Common myeloid progenitor, CD34-positive (primary cell): Measurements from ENCODE around the gene PPP1R3E.

Source experiments
- CTCF ChIA-PET: fragments of 350-600 bp; sonication (Branson Sonifier 250); formaldehyde crosslinking; loops from one replicate; lab custom pipeline; 2021; ENCODE audit warnings: antibody characterized with exemption; lab: Charles Lee
- POLR2A ChIA-PET: fragments of 350-600 bp; sonication (Branson Sonifier 250); formaldehyde crosslinking; loops from one replicate; lab custom pipeline; 2021; ENCODE audit warnings: antibody characterized with exemption; lab: Charles Lee
- DNase-seq, 3 donors: peaks; one replicate each; pipeline versions ENCODE4 v3.0.0 to v3.0.0-alpha.2; 2013
- H3K27ac ChIP-seq, 2 experiments: 1 replicate in 1 of 2; 2 replicates in 1 of 2; pipeline ENCODE4 v1.7.0; 2013; ENCODE audit warnings: inconsistent platforms in 2 of 2, low read length in 2 of 2, mild to moderate bottlenecking in 2 of 2, low read depth in 1 of 2, moderate library complexity in 1 of 2; ENCODE audit not compliant: severe bottlenecking in 2 of 2, insufficient read depth in 1 of 2, poor library complexity in 1 of 2
- H3K27me3 ChIP-seq, 5 experiments: replicated peaks in 2 of 5; 1 replicate in 3 of 5; 2 replicates in 2 of 5; pipeline versions ENCODE4 v1.6.1 to v1.7.0; 2013; ENCODE audit warnings: low read length in 4 of 5, mild to moderate bottlenecking in 2 of 5, moderate library complexity in 2 of 5, inconsistent platforms in 1 of 5; ENCODE audit not compliant: insufficient read depth in 5 of 5, control insufficient read depth in 4 of 5
- H3K36me3 ChIP-seq, 4 experiments: 1 replicate in 2 of 4; 2 replicates in 2 of 4; pipeline versions ENCODE4 v1.6.1 to v1.7.0; 2013; ENCODE audit warnings: low read length in 3 of 4, control low read depth in 1 of 4, mild to moderate bottlenecking in 1 of 4; ENCODE audit not compliant: control insufficient read depth in 4 of 4, insufficient read depth in 4 of 4
- H3K4me1 ChIP-seq, 4 experiments: 1 replicate in 3 of 4; 2 replicates in 1 of 4; pipeline versions ENCODE4 v1.6.1 to v1.7.1; 2013; ENCODE audit warnings: low read length in 3 of 4, mild to moderate bottlenecking in 3 of 4, control low read depth in 1 of 4, inconsistent platforms in 1 of 4, moderate library complexity in 1 of 4; ENCODE audit not compliant: control insufficient read depth in 4 of 4, insufficient read depth in 4 of 4; ENCODE audit errors: control extremely low read depth in 1 of 4
- H3K4me3 ChIP-seq, 7 experiments: 1 replicate in 4 of 7; 2 replicates in 3 of 7; pipeline versions ENCODE4 v1.5.1 to v1.7.0; 2013; ENCODE audit warnings: mild to moderate bottlenecking in 7 of 7, low read length in 6 of 7, moderate library complexity in 6 of 7, inconsistent platforms in 2 of 7, low read depth in 2 of 7, control low read depth in 1 of 7; ENCODE audit not compliant: insufficient read depth in 4 of 7, control insufficient read depth in 1 of 7; ENCODE audit errors: extremely low read depth in 1 of 7
- H3K9me3 ChIP-seq, 5 experiments: 1 replicate in 4 of 5; 2 replicates in 1 of 5; pipeline versions ENCODE4 v1.6.1 to v1.7.1; 2013; ENCODE audit warnings: low read length in 4 of 5, mild to moderate bottlenecking in 2 of 5, inconsistent platforms in 1 of 5, low read depth in 1 of 5, moderate library complexity in 1 of 5; ENCODE audit not compliant: control insufficient read depth in 4 of 5, insufficient read depth in 2 of 5; ENCODE audit errors: control extremely low read depth in 1 of 5
- WGBS: methylation state at CpG from one replicate; pipeline ENCODE4 v1.1.5; 2013; ENCODE audit not compliant: insufficient coverage; 5-methylcytosine and 5-hydroxymethylcytosine counted together

Gene PPP1R3E

DNA sequence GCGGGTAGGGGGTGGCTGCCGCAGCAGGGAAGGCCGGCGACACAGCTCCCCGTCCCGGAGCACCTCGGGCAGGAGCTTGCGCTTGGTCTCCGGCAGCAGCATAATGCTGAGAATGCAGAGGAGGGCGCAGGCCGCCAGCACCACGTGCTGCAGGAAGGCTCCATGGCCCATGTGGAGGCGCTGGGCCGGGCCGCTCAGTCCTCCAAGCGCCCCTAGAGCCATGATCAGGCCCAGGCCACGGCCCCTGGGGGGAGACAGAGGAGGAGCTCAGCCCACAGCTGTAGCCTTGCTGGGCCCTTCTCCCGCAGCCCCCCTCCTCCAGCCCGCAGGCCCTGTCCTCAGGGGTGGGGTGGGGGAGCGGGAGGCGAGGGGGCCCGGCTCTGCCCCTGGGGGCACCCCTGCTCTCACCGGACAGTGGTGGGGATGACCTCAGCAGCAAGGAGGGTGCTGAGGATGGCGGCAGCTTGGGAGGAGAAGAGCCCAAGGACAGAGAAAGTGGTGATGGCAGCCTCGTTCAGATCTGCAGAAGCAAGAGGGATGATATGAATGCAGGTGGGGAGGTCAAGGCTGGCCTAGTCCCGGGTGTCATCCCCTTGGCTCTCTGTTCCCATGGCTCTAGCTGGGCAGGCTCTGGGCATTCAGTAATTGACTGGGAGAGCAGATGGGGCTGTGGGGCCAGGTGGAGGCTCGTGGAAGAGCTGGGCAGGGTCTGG is 44.2 kb upstream of the PPP1R3E start:
- H3K36me3 ChIP-seq, result no peaks in the 10 kb centered on the region
- H3K9me3 ChIP-seq, result no peaks in the 10 kb centered on the region
- peaks cover 0 to 4% (median 3%) of the 10 kb centered on the region in 4 experiments for H3K4me1 ChIP-seq
- CTCF ChIA-PET, result interaction anchor here (1.3 to 3.3 kb wide), 11 partner anchors 9 to 213 kb away, joined by 3 to 28 read pairs (median 5); partner anchors contain the start of gene PABPN1
- H3K27me3 ChIP-seq, result peaks cover 0 to 15% (median 0%) of the 10 kb centered on the region in 5 experiments
- no peak for DNase-seq
- WGBS, result 94% methylated on average over 21 of the region's 27 CpGs
- POLR2A ChIA-PET, result no interaction called here
- H3K4me3 ChIP-seq, result no peak overlapping the region
- H3K27ac ChIP-seq, result no peak overlapping the region

DNA sequence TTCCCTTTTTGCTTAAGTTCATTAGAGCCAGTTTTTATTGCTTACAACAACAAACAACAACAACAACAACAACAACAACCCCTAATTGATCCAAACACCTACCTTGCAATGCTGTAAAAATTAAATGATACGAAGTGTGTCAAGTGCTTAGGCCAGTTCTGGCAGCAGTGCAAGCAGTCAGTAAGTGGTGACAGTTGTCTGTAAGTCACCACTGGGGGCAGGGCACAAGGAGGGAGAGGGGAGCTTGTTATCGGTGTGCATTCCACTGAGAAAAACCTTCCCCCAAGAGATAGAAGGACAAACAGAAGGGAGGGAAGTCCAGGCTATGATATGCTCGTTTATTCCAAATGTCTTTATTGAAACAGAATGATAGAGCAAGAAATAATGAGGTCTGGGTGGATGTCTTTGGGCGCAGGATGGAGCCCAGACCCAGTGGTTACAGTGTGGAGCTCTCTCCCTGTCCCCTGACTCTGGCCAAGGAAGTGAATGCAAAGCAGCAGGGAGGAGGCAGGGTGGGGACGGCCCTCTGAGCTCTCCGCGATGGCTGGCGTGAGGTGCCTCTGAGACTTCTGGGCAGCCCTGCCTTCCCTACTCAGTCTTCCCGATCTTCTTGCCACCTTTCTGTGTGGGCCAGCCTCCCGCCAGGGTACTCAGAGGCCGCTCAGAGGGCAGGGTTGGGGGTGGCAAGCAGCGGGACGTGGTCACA is 43.5 kb upstream of the PPP1R3E start:
- ChIA-PET CTCF (interaction anchor here (0.7 to 3.3 kb wide), 14 partner anchors 9 to 130 kb away, joined by 3 to 28 read pairs (median 4); partner anchors contain the start of gene PABPN1), POLR2A (no interaction called here)
- no peaks in the 10 kb centered on the region for H3K36me3 ChIP-seq
- H3K4me1 ChIP-seq, result no peaks in the 10 kb centered on the region
- WGBS, result 93% methylated on average over 10 of the region's 13 CpGs
- no peaks in the 10 kb centered on the region for H3K9me3 ChIP-seq
- no peak for DNase-seq
- no peak overlapping the region for H3K4me3 ChIP-seq
- H3K27ac ChIP-seq, result no peak overlapping the region
- H3K27me3 ChIP-seq, result peaks cover 0 to 8% (median 0%) of the 10 kb centered on the region in 5 experiments

DNA sequence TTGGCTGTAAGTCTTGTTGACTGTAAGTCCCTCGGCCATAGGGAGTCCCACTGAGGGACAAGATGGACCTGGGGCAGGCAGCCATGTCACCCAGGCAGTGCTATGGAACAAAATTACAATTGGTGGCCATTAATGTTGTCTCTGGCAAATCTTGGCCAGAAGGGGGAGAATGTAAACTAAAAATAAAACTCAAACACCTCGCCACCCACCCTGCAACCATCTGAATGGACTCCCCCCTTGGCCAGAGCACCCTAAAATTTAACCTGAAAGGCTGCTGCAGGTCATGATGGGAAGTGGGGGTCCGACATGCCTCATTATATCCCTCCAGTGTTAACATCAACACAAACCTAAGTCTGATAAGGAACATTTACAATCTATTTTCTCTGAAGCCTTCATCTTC is 41.8 kb upstream of the PPP1R3E start:
- H3K27ac ChIP-seq, result no peak overlapping the region
- H3K9me3 ChIP-seq, result peaks cover 0 to 4% (median 1%) of the 10 kb centered on the region in 5 experiments
- H3K4me3 ChIP-seq, result no peak overlapping the region
- H3K27me3 ChIP-seq, result no peaks in the 10 kb centered on the region
- no peaks in the 10 kb centered on the region for H3K4me1 ChIP-seq
- no peaks in the 10 kb centered on the region for H3K36me3 ChIP-seq
- POLR2A ChIA-PET, result no interaction called here
- CTCF ChIA-PET, result interaction anchor here (1.4 to 3.3 kb wide), 8 partner anchors 16 to 49 kb away, joined by 3 to 28 read pairs (median 6); partner anchors contain the start of gene PABPN1
- DNase-seq, result peak in 1 of 3 donors; percentile 21
- WGBS, result 89% methylated on average over 2 of the region's 3 CpGs

DNA sequence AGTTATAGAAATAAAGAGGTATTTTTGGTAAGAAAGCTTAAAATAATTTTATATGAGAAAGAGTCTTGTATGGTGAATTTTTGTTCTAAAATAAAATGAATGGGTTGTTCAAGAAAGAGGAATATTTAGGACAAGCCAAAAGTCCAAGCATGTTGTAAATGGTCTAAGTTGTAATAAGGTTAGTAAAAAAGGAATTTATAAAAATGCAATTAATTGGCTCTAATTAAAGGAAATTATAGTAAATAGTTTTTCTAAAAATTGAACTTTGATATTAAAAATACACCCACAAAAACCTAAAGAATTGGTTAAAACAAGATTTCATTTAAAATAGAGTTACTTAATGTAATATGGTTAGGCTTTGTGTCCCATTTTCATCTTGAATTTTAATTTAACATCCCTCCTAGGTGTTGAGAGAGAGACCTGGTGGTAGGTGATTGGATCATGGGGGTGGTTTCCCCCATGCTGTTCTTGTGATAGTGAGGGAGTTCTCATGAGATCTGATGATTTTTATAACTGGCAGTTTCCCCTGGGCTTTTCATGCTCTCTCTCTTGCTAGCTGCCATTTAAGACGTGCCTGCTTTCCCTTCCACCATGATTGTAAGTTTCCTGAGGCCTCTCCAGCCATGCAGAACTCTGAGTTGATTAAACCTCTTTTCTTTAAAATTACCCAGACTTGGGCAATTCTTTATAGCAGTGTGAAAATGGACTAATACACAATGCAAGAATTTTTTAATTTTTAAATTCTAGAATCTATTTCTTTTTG is 37.0 kb upstream of the PPP1R3E start:
- CTCF ChIA-PET, result interaction anchor here (1.6 to 2.2 kb wide), 2 partner anchors 11 to 40 kb away, joined by 5 to 6 read pairs; no protein-coding TSS in a partner anchor
- Histone ChIP-seq H3K36me3 (no peaks in the 10 kb centered on the region), H3K9me3 (peaks cover 0 to 4% (median 1%) of the 10 kb centered on the region in 5 experiments), H3K27me3 (no peaks in the 10 kb centered on the region), H3K4me3 (no peak overlapping the region), H3K27ac (no peak overlapping the region), H3K4me1 (no peaks in the 10 kb centered on the region)
- no CpG with 5 or more reads among the region's 1 CpG for WGBS
- DNase-seq, result no peak
- POLR2A ChIA-PET, result interaction anchor here (0.6 kb wide), 1 partner anchor 190 kb away, joined by 3 read pairs; no protein-coding TSS in a partner anchor

DNA sequence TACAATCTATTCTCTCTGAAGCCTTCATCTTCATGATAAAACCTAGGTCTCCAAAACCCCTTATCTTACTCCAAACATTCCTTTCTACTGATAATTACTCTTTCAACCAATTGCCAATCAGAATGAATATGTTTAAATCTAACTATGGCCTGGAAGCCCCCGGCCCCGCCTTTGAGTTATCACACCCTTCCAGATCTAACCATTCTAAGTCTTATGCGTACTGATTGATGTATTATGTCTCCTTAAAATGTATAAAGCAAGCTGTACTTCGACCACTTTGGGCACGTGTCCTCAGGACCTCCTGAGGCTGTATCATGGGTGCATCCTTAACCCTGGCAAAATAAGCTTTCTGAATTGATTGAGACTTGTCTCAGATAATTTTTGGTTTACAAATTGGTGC is 33.0 kb upstream of the PPP1R3E start:
- CTCF ChIA-PET, result interaction anchor here (1.0 to 1.3 kb wide), 4 partner anchors 27 to 44 kb away, joined by 3 to 4 read pairs (median 3); no protein-coding TSS in a partner anchor
- Histone ChIP-seq H3K27me3 (no peaks in the 10 kb centered on the region), H3K4me1 (no peaks in the 10 kb centered on the region), H3K36me3 (no peaks in the 10 kb centered on the region), H3K4me3 (no peak overlapping the region), H3K9me3 (peaks cover 0 to 4% (median 1%) of the 10 kb centered on the region in 5 experiments), H3K27ac (no peak overlapping the region)
- DNase-seq, result peak in 1 of 3 donors; percentile 29
- POLR2A ChIA-PET, result no interaction called here
- 89% methylated on average over 2 of the region's 5 CpGs for WGBS

DNA sequence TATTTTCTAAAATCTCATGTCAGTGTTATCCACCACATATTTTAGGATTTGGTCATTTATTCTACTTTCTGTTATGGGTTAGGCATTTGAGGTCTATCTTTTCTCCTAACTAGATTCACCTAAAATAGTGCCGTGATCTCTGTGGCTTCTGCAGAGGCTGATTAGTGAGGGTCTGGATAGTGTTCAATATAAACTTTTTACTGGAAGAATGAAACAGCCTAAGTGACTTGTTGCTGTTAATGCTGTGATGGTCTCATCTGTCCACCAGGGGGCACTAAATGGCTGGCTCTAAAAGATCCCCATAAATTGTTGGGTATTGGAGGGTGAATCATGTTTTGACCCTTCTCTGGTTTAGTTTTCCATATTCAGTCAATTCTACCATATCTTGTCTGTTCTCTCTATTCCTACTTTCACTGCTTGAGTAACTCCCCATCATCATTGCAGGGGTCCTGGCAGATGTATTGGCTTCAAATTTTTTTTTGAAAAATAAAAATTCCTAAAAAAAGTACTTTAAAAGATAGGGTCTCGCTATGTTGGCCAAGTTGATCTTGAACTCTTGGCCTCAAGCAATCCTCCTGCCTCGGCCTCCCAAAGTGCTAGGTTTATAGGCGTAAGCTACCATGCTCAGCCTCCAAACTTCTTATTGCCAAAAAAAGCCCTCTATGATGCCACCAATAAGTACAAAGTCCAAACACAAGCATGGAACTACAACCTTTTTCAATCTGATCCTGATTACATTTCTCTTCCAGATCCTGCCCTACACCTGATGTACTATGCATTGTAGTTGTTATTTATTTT is 25.5 kb upstream of the PPP1R3E start:
- Histone ChIP-seq H3K9me3 (no peaks in the 10 kb centered on the region), H3K4me1 (peaks cover 0 to 6% (median 1%) of the 10 kb centered on the region in 4 experiments), H3K27ac (no peak overlapping the region), H3K36me3 (peaks cover 11 to 26% (median 23%) of the 10 kb centered on the region in 4 experiments), H3K4me3 (no peak overlapping the region), H3K27me3 (no peaks in the 10 kb centered on the region)
- CTCF ChIA-PET, result interaction anchor here (1.0 to 7.1 kb wide), 11 partner anchors 10 to 119 kb away, joined by 3 to 108 read pairs (median 5); partner anchors contain the start of genes CMTM5 and SLC22A17
- WGBS, result 78% methylated on average over 3 of the region's 4 CpGs
- POLR2A ChIA-PET, result interaction anchor here (0.7 kb wide), 1 partner anchor 122 kb away, joined by 3 read pairs; no protein-coding TSS in a partner anchor
- DNase-seq, result peak; percentile 79 to 87 (median 79)
